HEK293T (cell line): Measurements from ENCODE around the gene TMEFF2.

Source experiments
- ARNT ChIP-seq: fragments of 450-650 bp; IDR thresholded peaks from 2 replicates; pipeline ENCODE4 v1.6.1; 2017; ENCODE audit warnings: mild to moderate bottlenecking
- BHLHE40 ChIP-seq: fragments of 450-650 bp; IDR thresholded peaks from 2 replicates; pipeline ENCODE4 v1.6.1; 2016; ENCODE audit warnings: mild to moderate bottlenecking, moderate library complexity, borderline replicate concordance
- ELF4 ChIP-seq: fragments of 450-650 bp; IDR thresholded peaks from 2 replicates; pipeline ENCODE4 v1.6.1; 2017; ENCODE audit warnings: antibody characterized with exemption
- FOXK2 ChIP-seq: fragments of 450-650 bp; IDR thresholded peaks from 2 replicates; pipeline ENCODE4 v1.6.1; 2016; ENCODE audit warnings: mild to moderate bottlenecking
- FOXM1 ChIP-seq: fragments of 450-650 bp; IDR thresholded peaks from 2 replicates; pipeline ENCODE4 v1.6.1; 2017; ENCODE audit warnings: mild to moderate bottlenecking, borderline replicate concordance
- HDGF ChIP-seq: fragments of 450-650 bp; IDR thresholded peaks from 2 replicates; pipeline ENCODE4 v1.6.1; 2017; ENCODE audit warnings: antibody characterized with exemption, borderline replicate concordance
- SP1 ChIP-seq: fragments of 450-650 bp; IDR thresholded peaks from 2 replicates; pipeline ENCODE4 v1.6.1; 2017
- ZNF384 ChIP-seq: fragments of 450-650 bp; IDR thresholded peaks from 2 replicates; pipeline ENCODE4 v1.6.1; 2016

DNA sequence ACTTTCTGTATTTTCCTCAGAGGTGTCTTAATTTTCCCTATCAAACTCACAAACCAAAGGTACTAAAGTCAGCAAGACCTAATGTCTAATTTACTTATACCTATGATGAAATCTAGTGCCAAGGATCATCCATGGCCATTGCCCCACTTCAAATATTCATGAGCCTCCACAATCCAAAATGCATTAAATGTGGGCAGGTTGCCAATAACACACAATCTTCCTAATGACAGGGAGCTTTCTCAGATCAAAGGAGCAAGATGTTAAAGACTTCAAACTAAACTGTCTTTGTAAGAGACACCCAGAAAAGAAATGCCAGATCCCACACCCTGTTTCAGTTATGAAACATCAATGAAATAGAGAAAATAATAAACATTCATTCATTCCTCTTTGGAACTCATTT is 143.2 kb downstream of the TMEFF2 start:
- no peak for TF ChIP-seq SP1
- no peak for TF ChIP-seq ZNF384
- TF ChIP-seq BHLHE40: no peak
- no peak for TF ChIP-seq FOXM1
- no peak for TF ChIP-seq ARNT
- TF ChIP-seq FOXK2: no peak
- TF ChIP-seq HDGF: no peak
- TF ChIP-seq ELF4: no peak
